DOHH2 (cell line): ENCODE data around the gene EPHA6.

ENCODE experiments used
- EZH2phosphoT487 ChIP-seq: fragments of 200-600 bp; sonication (generic); IDR thresholded peaks from 2 replicates; pipeline ENCODE4 v1.6.1; 2017; ENCODE audit warnings: borderline replicate concordance, mild to moderate bottlenecking, antibody characterized with exemption, low read length, moderate library complexity, mixed read lengths
- TF ChIP-seq, protein P1 (sequence below): fragments of 200-600 bp; sonication (generic); IDR thresholded peaks from one replicate; pipeline ENCODE4 v1.5.1; 2014; ENCODE audit warnings: antibody characterized with exemption, mild to moderate bottlenecking, low read depth, low read length; ENCODE audit not compliant: poor library complexity, severe bottlenecking

GRCh38 chr3:97264180-97264579 lies 449.8 kb downstream of the EPHA6 start:
- TF ChIP-seq, protein P1, sequence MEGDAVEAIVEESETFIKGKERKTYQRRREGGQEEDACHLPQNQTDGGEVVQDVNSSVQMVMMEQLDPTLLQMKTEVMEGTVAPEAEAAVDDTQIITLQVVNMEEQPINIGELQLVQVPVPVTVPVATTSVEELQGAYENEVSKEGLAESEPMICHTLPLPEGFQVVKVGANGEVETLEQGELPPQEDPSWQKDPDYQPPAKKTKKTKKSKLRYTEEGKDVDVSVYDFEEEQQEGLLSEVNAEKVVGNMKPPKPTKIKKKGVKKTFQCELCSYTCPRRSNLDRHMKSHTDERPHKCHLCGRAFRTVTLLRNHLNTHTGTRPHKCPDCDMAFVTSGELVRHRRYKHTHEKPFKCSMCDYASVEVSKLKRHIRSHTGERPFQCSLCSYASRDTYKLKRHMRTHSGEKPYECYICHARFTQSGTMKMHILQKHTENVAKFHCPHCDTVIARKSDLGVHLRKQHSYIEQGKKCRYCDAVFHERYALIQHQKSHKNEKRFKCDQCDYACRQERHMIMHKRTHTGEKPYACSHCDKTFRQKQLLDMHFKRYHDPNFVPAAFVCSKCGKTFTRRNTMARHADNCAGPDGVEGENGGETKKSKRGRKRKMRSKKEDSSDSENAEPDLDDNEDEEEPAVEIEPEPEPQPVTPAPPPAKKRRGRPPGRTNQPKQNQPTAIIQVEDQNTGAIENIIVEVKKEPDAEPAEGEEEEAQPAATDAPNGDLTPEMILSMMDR, result no peak
- no peak for TF ChIP-seq EZH2phosphoT487
